GM12874 (cell line): ENCODE measurements around the gene AEN.

Source experiments
- TF ChIP-seq, protein P1 (sequence below): IDR thresholded peaks from 2 replicates; pipeline ENCODE4 v1.5.1; 2011; ENCODE audit warnings: low read depth, mild to moderate bottlenecking, control low read depth, low read length, moderate library complexity; ENCODE audit not compliant: insufficient read depth

Gene AEN

DNA sequence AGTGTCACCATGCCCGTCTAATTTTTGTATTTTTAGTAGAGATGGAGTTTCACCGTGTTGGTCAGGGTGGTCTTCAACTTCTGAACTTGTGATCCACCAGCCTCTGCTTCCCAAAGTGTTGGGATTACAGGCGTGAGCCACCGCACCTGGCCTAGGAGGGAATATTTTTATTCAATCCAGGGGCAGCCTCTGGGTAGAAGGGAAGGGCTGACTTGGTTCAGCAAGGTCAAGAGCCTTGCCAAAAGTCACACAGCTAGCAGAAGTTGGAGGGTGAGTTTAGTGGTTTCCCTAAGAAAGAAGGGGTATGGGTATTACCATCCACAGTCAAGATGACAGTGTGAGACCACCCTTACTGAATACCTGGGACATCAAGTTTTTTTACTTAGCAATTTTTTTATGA, 4.9 kb upstream of the AEN start:
- TF ChIP-seq, protein P1, sequence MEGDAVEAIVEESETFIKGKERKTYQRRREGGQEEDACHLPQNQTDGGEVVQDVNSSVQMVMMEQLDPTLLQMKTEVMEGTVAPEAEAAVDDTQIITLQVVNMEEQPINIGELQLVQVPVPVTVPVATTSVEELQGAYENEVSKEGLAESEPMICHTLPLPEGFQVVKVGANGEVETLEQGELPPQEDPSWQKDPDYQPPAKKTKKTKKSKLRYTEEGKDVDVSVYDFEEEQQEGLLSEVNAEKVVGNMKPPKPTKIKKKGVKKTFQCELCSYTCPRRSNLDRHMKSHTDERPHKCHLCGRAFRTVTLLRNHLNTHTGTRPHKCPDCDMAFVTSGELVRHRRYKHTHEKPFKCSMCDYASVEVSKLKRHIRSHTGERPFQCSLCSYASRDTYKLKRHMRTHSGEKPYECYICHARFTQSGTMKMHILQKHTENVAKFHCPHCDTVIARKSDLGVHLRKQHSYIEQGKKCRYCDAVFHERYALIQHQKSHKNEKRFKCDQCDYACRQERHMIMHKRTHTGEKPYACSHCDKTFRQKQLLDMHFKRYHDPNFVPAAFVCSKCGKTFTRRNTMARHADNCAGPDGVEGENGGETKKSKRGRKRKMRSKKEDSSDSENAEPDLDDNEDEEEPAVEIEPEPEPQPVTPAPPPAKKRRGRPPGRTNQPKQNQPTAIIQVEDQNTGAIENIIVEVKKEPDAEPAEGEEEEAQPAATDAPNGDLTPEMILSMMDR = no peak

DNA sequence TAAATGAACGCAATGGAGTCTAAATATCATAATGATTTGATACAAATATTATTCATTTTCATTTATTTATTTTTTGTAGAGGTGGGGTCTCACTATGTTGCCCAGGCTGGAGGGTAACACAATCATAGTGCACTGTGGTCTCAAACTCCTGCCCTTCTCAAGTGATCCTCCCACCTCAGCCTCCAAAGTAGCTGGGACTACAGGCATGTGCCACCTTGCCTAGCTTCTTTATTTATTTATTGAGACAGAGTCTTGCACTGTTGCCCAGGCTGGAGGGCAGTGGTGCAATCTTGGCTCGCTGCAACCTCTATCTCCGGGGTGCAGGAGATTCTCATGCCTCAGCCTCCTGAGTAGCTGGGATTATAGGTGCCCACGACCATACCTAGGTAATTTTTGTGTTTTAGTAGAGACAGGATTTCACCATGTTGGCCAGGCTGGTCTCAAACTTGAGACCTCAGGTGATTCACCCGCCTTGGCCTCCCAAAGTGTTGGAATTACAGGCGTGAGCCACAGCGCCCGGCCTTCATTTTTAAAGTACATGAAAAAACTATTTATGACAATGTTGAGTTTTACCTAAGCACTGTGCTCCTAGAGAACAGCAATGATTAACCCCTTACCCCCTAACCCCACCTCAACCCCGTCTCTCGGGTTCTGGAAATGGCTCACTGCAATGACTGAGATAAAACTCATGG, 4.0 kb upstream of the AEN start:
- TF ChIP-seq, protein P1 = no peak

GRCh38 chr15:88617790-88618189, 3.4 kb upstream of the AEN start:
- TF ChIP-seq, protein P1 = no peak

DNA sequence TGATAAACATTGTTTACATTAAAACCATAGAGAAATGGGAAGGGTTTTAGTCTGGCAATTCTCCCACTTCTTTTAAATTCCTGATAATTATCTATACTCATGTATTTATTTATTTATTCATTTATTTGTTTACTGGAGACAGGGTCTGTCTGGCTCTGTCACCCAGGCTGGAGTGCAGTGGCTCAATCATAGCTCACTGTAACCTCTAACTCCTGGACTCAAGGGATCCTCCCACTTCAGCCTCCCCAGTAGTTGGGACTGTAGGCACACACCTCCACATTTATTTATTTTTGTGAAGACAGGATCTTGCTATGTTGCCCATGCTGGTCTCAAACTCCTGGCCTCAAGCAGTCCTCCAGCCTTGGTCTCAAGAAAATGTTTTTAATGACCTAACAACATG, 2.5 kb upstream of the AEN start:
- TF ChIP-seq, protein P1 = no peak

DNA sequence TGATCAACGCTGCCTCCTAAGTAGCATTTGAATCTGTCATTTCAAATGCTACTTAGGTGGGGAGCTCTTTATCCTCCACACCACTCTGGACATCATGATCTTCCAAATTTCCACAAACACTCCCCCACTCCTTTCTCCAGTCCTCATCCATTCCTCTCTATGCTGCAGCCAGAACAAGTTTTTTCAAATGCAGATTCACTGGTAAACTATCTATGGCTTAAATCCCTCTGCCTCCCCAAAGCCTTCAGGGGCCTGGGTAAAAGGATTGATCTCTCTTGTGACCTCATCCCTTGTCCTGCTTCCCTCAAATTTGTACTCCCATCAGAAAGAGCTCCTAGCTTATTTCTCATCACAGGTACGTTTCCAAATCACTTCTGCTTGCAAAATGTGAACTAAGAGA, 1.3 kb upstream of the AEN start:
- TF ChIP-seq, protein P1 = no peak

GRCh38 chr15:88621789-88622604, 857 bp downstream of the AEN start:
- TF ChIP-seq, protein P1 = no peak

GRCh38 chr15:88622605-88622975, 1.4 kb downstream of the AEN start:
- TF ChIP-seq, protein P1 = no peak
